Left lung (tissue), 10 donors: ENCODE results near the gene LDAH. TPM values are rescaled to one million over a fixed set of nuclear protein-coding genes. Genes with fewer than 3 reads are reported as not detected.
A peak's percentile ranks its signal among the peaks of the same experiment; 100 is the strongest.

Experiments
- ATAC-seq: fragments of 200-7000 bp; cut with Tn5 transposase; one replicate; pipeline ENCODE4 v1.9.1; 2020; ENCODE audit warnings: moderate library complexity
- DNase-seq, 4 donors: peaks; one replicate each; pipeline ENCODE4 v3.0.0-alpha.2; 2013 to 2020
- H3K27ac ChIP-seq, 2 donors: fragments of 200-600 bp; sonication (generic) in 1 of 2; one replicate each; pipeline versions ENCODE4 v1.5.0 to v1.8.0; 2020 to 2021
- H3K27me3 ChIP-seq, 2 donors: fragments of 200-600 bp; sonication (generic) in 1 of 2; one replicate each; pipeline versions ENCODE4 v1.5.0 to v1.8.0; 2020 to 2021
- H3K36me3 ChIP-seq, 2 donors: fragments of 200-600 bp; sonication (generic) in 1 of 2; one replicate each; pipeline versions ENCODE4 v1.5.0 to v1.8.0; 2020 to 2021
- H3K4me1 ChIP-seq, 2 donors: fragments of 200-600 bp; one replicate each; pipeline ENCODE4 v1.8.0; 2021
- H3K4me3 ChIP-seq, 2 donors: fragments of 200-600 bp; sonication (generic) in 1 of 2; one replicate each; pipeline versions ENCODE4 v1.5.0 to v1.8.0; 2020 to 2021; ENCODE audit warnings: mild to moderate bottlenecking in 1 of 2
- H3K9me3 ChIP-seq, 2 donors: fragments of 200-600 bp; sonication (generic) in 1 of 2; one replicate each; pipeline versions ENCODE4 v1.5.0 to v1.8.0; 2020 to 2021
- CTCF ChIP-seq, 2 donors: fragments of 200-600 bp; sonication (generic) in 1 of 2; IDR thresholded peaks; one replicate each; pipeline versions ENCODE4 v1.5.0 to v1.8.0; 2021; ENCODE audit warnings: antibody characterized with exemption in 2 of 2
- intact Hi-C, 2 donors: fragments of 100-400 bp; cut with DNase I; formaldehyde crosslinking; loops; one replicate each; pipeline versions ENCODE4 v1.11.2 to v1.14.2; 2022
- polyA plus RNA-seq, 6 donors: library from polyadenylated mRNA; unstranded; fragments of 120-200 nt; gene quantifications; one replicate each; pipeline ENCODE4 v1.2.1, GENCODE V29; 2013; ENCODE audit not compliant: insufficient read length in 6 of 6
- total RNA-seq, 2 donors: library from RNA; stranded (reverse); fragmentation: NEBNext Ultra II Directional; extraction: Animal tissue kit (Norgen Biotek cat#: 25700); gene quantifications; one replicate each; pipeline ENCODE4 v1.2.1, GENCODE V29; 2021
- donor health status: DM: no; HTN: yes; CAD: no.
- donor health status: DM: no; HTN: no; CAD: no.

The LDAH gene
- total and polyA plus RNA-seq, 8 donors = 20.2 to 25.7 (median 22.3) TPM

- Histone ChIP-seq H3K4me1 (peaks cover 18 to 36% of the 10 kb centered on the region in 2 donors), H3K4me3 (no peak overlapping the region), H3K27ac (no peak overlapping the region), H3K36me3 (peaks cover 0 to 37% of the 10 kb centered on the region in 2 donors), H3K27me3 (no peaks in the 10 kb centered on the region), H3K9me3 (no peaks in the 10 kb centered on the region)
- peak in 1 of 4 donors; percentile 33 for DNase-seq
- ATAC-seq = no peak
- no peak for TF ChIP-seq CTCF (IDR thresholded peaks at IDR 0.05)
- intact Hi-C loops = no loop called here
Measured at GRCh38 chr2:20648206-20648605, 174.7 kb downstream of the LDAH start.

DNA sequence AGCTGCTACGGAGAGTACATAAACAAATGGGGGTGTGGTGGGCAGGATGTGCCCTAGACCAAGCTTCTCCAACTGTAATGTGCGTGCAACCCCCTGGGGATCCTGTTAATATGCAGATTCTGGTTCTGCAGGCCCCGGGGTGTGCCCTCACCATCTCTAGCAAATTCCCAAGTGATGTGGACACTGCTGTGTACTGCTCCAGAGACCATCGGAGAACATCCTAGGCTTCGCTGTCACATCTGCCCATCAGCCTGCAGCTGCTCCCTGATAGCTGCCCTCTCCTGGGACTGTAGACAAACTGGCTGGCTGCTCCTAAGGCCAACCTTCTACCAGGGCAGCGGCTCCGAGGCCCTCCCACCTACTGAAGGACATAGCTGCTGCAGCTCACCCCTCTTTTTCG, 175.2 kb downstream of the LDAH start:
- Histone ChIP-seq H3K36me3 (peaks cover 0 to 41% of the 10 kb centered on the region in 2 donors), H3K27ac (no peak overlapping the region), H3K4me3 (no peak overlapping the region), H3K27me3 (no peaks in the 10 kb centered on the region), H3K9me3 (no peaks in the 10 kb centered on the region), H3K4me1 (peaks cover 18 to 39% of the 10 kb centered on the region in 2 donors)
- no peak for TF ChIP-seq CTCF (IDR thresholded peaks at IDR 0.05)
- ATAC-seq (no peak), DNase-seq (peak in 1 of 4 donors; percentile 39)
- intact Hi-C loops = no loop called here

- no peak overlapping the region for H3K27ac ChIP-seq
- ATAC-seq (no peak), DNase-seq (no peak)
- no peaks in the 10 kb centered on the region for H3K9me3 ChIP-seq
- H3K4me3 ChIP-seq = no peak overlapping the region
- no peak for TF ChIP-seq CTCF (IDR thresholded peaks at IDR 0.05)
- intact Hi-C loops = no loop called here
- H3K36me3 ChIP-seq = peaks cover 0 to 43% of the 10 kb centered on the region in 2 donors
- H3K27me3 ChIP-seq = no peaks in the 10 kb centered on the region
- peaks cover 18 to 42% of the 10 kb centered on the region in 2 donors for H3K4me1 ChIP-seq
Measured at GRCh38 chr2:20647211-20647610, 175.7 kb downstream of the LDAH start.

GRCh38 chr2:20646446-20646845, 176.5 kb downstream of the LDAH start:
- intact Hi-C loops = no loop called here
- no peak for ATAC-seq
- H3K36me3 ChIP-seq = peaks cover 0 to 50% of the 10 kb centered on the region in 2 donors
- no peak overlapping the region for H3K4me3 ChIP-seq
- peaks cover 15 to 39% of the 10 kb centered on the region in 2 donors for H3K4me1 ChIP-seq
- H3K27me3 ChIP-seq = no peaks in the 10 kb centered on the region
- no peak overlapping the region for H3K27ac ChIP-seq
- peak in 1 of 4 donors; percentile 78 for DNase-seq
- no peak for TF ChIP-seq CTCF (IDR thresholded peaks at IDR 0.05)
- H3K9me3 ChIP-seq = no peaks in the 10 kb centered on the region

- intact Hi-C loops = no loop called here
- peak in 1 of 4 donors; percentile 49 for DNase-seq
- Histone ChIP-seq H3K9me3 (no peaks in the 10 kb centered on the region), H3K27ac (no peak overlapping the region), H3K27me3 (no peaks in the 10 kb centered on the region), H3K36me3 (peaks cover 0 to 57% of the 10 kb centered on the region in 2 donors), H3K4me3 (no peak overlapping the region), H3K4me1 (peaks cover 13 to 36% of the 10 kb centered on the region in 2 donors)
- TF ChIP-seq CTCF (IDR thresholded peaks at IDR 0.05) = no peak
- ATAC-seq = no peak
Measured at GRCh38 chr2:20645761-20646160, 177.1 kb downstream of the LDAH start.
